K562 (cell line): ENCODE results near the gene OR4D2. TPM values are rescaled to one million over a fixed set of nuclear protein-coding genes. Genes with fewer than 3 reads are reported as not detected.
A peak's percentile ranks its signal among the peaks of the same experiment; 100 is the strongest.

Experiments used
- CBFA2T3 ChIP-seq: fragments of 450-650 bp; IDR thresholded peaks from 2 replicates; pipeline ENCODE4 v1.6.1; 2017
- E2F3 ChIP-seq: fragments of 250-450 bp; sonication (Bioruptor Pico); IDR thresholded peaks from 2 replicates; pipeline ENCODE4 v1.4.0; 2020; ENCODE audit warnings: mild to moderate bottlenecking
- ELF2 ChIP-seq: fragments of 250-450 bp; sonication (Bioruptor Pico); IDR thresholded peaks from 2 replicates; pipeline ENCODE4 v1.5.0; 2021; ENCODE audit warnings: mild to moderate bottlenecking
- GABPB1 ChIP-seq: sonication (generic); formaldehyde crosslinking; IDR thresholded peaks from 2 replicates; pipeline ENCODE4 v1.8.0; 2022; ENCODE audit warnings: mild to moderate bottlenecking, missing genetic modification reagents
- GTF2A2 ChIP-seq: IDR thresholded peaks from 2 replicates; pipeline ENCODE4 v1.6.1; 2016; ENCODE audit warnings: mild to moderate bottlenecking, missing genetic modification characterization, missing compliant biosample characterization
- HDAC2 ChIP-seq: fragments of 450-650 bp; IDR thresholded peaks from 2 replicates; pipeline ENCODE4 v1.6.1; 2016; ENCODE audit warnings: mild to moderate bottlenecking
- HDAC3 ChIP-seq: fragments of 450-650 bp; IDR thresholded peaks from 2 replicates; pipeline ENCODE4 v1.6.1; 2018; ENCODE audit warnings: borderline replicate concordance, mild to moderate bottlenecking, moderate library complexity; ENCODE audit not compliant: partially characterized antibody
- MYC ChIP-seq, 2 experiments: fragments of 250-450 bp in 1 of 2; sonication (Bioruptor Pico) in 1 of 2; IDR thresholded peaks; 2 replicates each; pipeline versions ENCODE4 v1.5.1 to v1.6.1; 2012 to 2021; ENCODE audit warnings: low read depth in 2 of 2, borderline replicate concordance in 1 of 2, improper control_type of control experiment in 1 of 2, low read length in 1 of 2, mild to moderate bottlenecking in 1 of 2, moderate library complexity in 1 of 2
- NONO ChIP-seq, 2 experiments: fragments of 200-400 bp in 1 of 2; fragments of 450-650 bp in 1 of 2; formaldehyde crosslinking in 1 of 2; IDR thresholded peaks; 2 replicates each; pipeline ENCODE4 v1.6.1; 2017; ENCODE audit warnings: low read depth in 2 of 2, mild to moderate bottlenecking in 2 of 2, moderate library complexity in 2 of 2, low read length in 1 of 2
- PCBP2 ChIP-seq: fragments of 200-400 bp; formaldehyde crosslinking; IDR thresholded peaks from 2 replicates; pipeline ENCODE4 v1.6.1; 2018; ENCODE audit warnings: low read length, low read depth, mild to moderate bottlenecking, moderate library complexity; ENCODE audit not compliant: poor library complexity, severe bottlenecking
- PML ChIP-seq: IDR thresholded peaks from 2 replicates; pipeline ENCODE4 v1.6.1; 2012; ENCODE audit warnings: low read length, inconsistent platforms
- RBFOX2 ChIP-seq: fragments of 200-400 bp; formaldehyde crosslinking; IDR thresholded peaks from 2 replicates; pipeline ENCODE4 v1.6.1; 2017; ENCODE audit warnings: low read depth, mild to moderate bottlenecking, low read length, moderate library complexity
- RFX1 ChIP-seq: fragments of 450-650 bp; IDR thresholded peaks from 2 replicates; pipeline ENCODE4 v1.6.1; 2016; ENCODE audit warnings: mild to moderate bottlenecking, moderate library complexity
- RFX5 ChIP-seq: IDR thresholded peaks from 2 replicates; pipeline ENCODE4 v1.6.1; 2011; ENCODE audit warnings: low read depth, mild to moderate bottlenecking, improper control_type of control experiment, low read length
- SAP30 ChIP-seq: fragments of 200-600 bp; sonication (generic); IDR thresholded peaks from 2 replicates; pipeline ENCODE4 v1.6.1; 2012; ENCODE audit warnings: borderline replicate concordance, low read depth, mild to moderate bottlenecking, moderate library complexity, low read length, control low read depth, inconsistent platforms; ENCODE audit not compliant: insufficient read depth, poor library complexity, severe bottlenecking
- SIN3A ChIP-seq, 2 experiments: fragments of 150-350 bp in 1 of 2; IDR thresholded peaks; 2 replicates each; pipeline ENCODE4 v1.6.1; 2011 to 2016; ENCODE audit warnings: borderline replicate concordance in 2 of 2, low read depth in 2 of 2, low read length in 2 of 2, mild to moderate bottlenecking in 2 of 2, moderate library complexity in 2 of 2; ENCODE audit not compliant: control insufficient read depth in 1 of 2
- TARDBP ChIP-seq: fragments of 450-650 bp; IDR thresholded peaks from 2 replicates; pipeline ENCODE4 v1.6.1; 2016
- ZNF766 ChIP-seq: fragments of 200-800 bp; sonication (Bioruptor generic); conservative IDR thresholded peaks from 2 replicates; pipeline ENCODE4 v1.6.1; 2016; ENCODE audit warnings: missing genetic modification characterization, missing compliant biosample characterization
- polyA plus RNA-seq, 8 experiments: library from polyadenylated mRNA; depleted of rRNA in 4 of 8; stranded (reverse) in 5 of 8; unstranded in 3 of 8; fragments of >200 nt; fragmentation: Nextera tagmentation in 2 of 8; fragmentation: Illumina TruSeq in 1 of 8; extraction: Ambion mirVana in 2 of 8; extraction: Trizol in 1 of 8; gene quantifications; 2 replicates each; pipeline versions ENCODE4 v1.2.1 to v1.2.3, GENCODE V29; 2011 to 2014; ENCODE audit warnings: inconsistent platforms in 1 of 8, missing spikeins in 1 of 8
- total RNA-seq, 7 experiments: library from RNA; depleted of rRNA in 6 of 7; stranded (reverse); fragments of >200 nt in 6 of 7; fragmentation: Illumina TruSeq in 2 of 7; extraction: Trizol in 2 of 7; gene quantifications; 2 replicates each; pipeline versions ENCODE4 v1.2.1 to v1.2.3, GENCODE V29; 2011 to 2021; ENCODE audit warnings: low replicate concordance in 1 of 7
- TF ChIP-seq, protein P1 (sequence below): fragments of 250-450 bp; sonication (Bioruptor Pico); IDR thresholded peaks from 2 replicates; pipeline ENCODE4 v1.5.1; 2021; ENCODE audit warnings: mild to moderate bottlenecking
- TF ChIP-seq, protein P2 (sequence below): fragments of 250-450 bp; sonication (Bioruptor Pico); IDR thresholded peaks from 2 replicates; pipeline ENCODE4 v1.5.0; 2020; ENCODE audit warnings: mild to moderate bottlenecking
- TF ChIP-seq, protein P3 (sequence below): fragments of 450-650 bp; IDR thresholded peaks from 2 replicates; pipeline ENCODE4 v1.6.1; 2018; ENCODE audit not compliant: partially characterized antibody

The OR4D2 gene
- total and polyA plus RNA-seq, 9 of the 15 experiments (the other 6 are each of a cell fraction or from before 2014, with no cell fraction given), result not detected

DNA sequence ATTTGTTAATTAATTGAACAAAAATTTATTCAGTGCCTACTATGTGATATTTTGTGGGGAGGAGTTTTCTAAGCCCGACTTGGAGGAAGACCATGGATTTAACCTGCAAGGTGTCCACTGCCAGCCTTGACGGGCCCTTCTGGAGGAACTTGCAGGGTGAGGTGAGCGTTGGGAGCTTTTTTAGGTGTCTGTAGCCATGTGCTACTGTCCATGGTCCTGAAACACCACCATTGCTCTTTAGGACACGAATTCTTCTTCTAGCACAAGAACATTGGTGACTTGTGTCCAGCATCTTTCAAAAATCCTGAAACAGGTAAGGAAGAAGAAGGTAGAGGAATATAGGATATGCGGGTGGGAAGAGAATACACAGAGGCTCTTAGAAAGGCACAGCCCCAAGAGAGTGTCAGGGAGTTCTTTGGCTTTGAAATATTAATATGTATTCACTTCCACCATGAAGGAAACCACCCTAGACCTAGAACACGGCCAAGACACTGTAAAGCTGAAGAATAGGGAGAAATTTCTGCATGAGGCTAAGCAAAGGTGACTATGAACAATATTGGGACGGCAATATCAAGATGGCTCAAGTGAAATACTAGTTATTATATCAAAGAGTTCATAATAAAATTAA lies 46.5 kb upstream of the OR4D2 start (continued):
- TF ChIP-seq, protein P1, sequence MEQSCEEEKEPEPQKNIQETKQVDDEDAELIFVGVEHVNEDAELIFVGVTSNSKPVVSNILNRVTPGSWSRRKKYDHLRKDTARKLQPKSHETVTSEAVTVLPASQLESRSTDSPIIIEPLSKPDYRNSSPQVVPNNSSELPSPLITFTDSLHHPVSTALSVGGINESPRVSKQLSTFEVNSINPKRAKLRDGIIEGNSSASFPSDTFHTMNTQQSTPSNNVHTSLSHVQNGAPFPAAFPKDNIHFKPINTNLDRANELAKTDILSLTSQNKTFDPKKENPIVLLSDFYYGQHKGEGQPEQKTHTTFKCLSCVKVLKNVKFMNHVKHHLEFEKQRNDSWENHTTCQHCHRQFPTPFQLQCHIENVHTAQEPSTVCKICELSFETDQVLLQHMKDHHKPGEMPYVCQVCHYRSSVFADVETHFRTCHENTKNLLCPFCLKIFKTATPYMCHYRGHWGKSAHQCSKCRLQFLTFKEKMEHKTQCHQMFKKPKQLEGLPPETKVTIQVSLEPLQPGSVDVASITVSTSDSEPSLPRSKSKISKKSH (CRISPR knock-in tag), result no peak
- peak; percentile 71; the same call in 1 of the 2 replicates for TF ChIP-seq HDAC2
- no peak for TF ChIP-seq SAP30
- no peak for TF ChIP-seq E2F3
- no peak for TF ChIP-seq PCBP2
- no peak for TF ChIP-seq SIN3A (IDR thresholded peaks at IDR 0.05; ENCODE audit: borderline replicate concordance in 2 of 2, control insufficient read depth in 1 of 2, low read depth in 2 of 2, low read length in 2 of 2)
- no peak for TF ChIP-seq NONO (IDR thresholded peaks at IDR 0.05; ENCODE audit: low read depth in 2 of 2, low read length in 1 of 2)
- no peak for TF ChIP-seq RFX5
- TF ChIP-seq CBFA2T3, result no peak
- TF ChIP-seq GABPB1 (CRISPR knock-in tag), result 0 out of 2 replicates have a peak, but pooled peaks have one; percentile 27
- TF ChIP-seq ZNF766 (CRISPR knock-in tag), result 0 out of 2 replicates have a peak, but pooled peaks have one; percentile 54
- no peak for TF ChIP-seq MYC (IDR thresholded peaks at IDR 0.05; ENCODE audit: low read depth, low read length)
- TF ChIP-seq MYC (CRISPR knock-in tag; IDR thresholded peaks at IDR 0.05; ENCODE audit: borderline replicate concordance, low read depth), result no peak
- TF ChIP-seq GTF2A2, result no peak
- TF ChIP-seq, protein P2, sequence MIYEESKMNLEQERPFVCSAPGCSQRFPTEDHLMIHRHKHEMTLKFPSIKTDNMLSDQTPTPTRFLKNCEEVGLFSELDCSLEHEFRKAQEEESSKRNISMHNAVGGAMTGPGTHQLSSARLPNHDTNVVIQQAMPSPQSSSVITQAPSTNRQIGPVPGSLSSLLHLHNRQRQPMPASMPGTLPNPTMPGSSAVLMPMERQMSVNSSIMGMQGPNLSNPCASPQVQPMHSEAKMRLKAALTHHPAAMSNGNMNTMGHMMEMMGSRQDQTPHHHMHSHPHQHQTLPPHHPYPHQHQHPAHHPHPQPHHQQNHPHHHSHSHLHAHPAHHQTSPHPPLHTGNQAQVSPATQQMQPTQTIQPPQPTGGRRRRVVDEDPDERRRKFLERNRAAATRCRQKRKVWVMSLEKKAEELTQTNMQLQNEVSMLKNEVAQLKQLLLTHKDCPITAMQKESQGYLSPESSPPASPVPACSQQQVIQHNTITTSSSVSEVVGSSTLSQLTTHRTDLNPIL (CRISPR knock-in tag), result no peak
- no peak for TF ChIP-seq PML
- no peak for TF ChIP-seq RFX1
- no peak for TF ChIP-seq ELF2 (CRISPR knock-in tag)
- TF ChIP-seq RBFOX2, result no peak
- no peak for TF ChIP-seq HDAC3
- TF ChIP-seq TARDBP, result no peak
- TF ChIP-seq, protein P3, sequence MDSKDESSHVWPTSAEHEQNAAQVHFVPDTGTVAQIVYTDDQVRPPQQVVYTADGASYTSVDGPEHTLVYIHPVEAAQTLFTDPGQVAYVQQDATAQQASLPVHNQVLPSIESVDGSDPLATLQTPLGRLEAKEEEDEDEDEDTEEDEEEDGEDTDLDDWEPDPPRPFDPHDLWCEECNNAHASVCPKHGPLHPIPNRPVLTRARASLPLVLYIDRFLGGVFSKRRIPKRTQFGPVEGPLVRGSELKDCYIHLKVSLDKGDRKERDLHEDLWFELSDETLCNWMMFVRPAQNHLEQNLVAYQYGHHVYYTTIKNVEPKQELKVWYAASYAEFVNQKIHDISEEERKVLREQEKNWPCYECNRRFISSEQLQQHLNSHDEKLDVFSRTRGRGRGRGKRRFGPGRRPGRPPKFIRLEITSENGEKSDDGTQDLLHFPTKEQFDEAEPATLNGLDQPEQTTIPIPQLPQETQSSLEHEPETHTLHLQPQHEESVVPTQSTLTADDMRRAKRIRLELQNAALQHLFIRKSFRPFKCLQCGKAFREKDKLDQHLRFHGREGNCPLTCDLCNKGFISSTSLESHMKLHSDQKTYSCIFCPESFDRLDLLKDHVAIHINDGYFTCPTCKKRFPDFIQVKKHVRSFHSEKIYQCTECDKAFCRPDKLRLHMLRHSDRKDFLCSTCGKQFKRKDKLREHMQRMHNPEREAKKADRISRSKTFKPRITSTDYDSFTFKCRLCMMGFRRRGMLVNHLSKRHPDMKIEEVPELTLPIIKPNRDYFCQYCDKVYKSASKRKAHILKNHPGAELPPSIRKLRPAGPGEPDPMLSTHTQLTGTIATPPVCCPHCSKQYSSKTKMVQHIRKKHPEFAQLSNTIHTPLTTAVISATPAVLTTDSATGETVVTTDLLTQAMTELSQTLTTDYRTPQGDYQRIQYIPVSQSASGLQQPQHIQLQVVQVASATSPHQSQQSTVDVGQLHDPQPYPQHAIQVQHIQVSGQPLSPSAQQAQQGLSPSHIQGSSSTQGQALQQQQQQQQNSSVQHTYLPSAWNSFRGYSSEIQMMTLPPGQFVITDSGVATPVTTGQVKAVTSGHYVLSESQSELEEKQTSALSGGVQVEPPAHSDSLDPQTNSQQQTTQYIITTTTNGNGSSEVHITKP, result no peak
